Measurements from ENCODE around the gene LURAP1L. TPM values are rescaled to one million over a fixed set of nuclear protein-coding genes. Genes with fewer than 3 reads are reported as not detected.

LURAP1L gene
- total and polyA plus RNA-seq, 9 of the 15 experiments (the other 6 are each of a cell fraction or from before 2014, with no cell fraction given) = 0.06 to 0.28 (median 0.07) TPM; not detected in 4

GRCh38 chr9:12775679-12776512 is 1.1 kb downstream of the LURAP1L start (continued):
- TF ChIP-seq RAD21 (CRISPR knock-in tag; conservative IDR thresholded peaks at IDR 0.05 in 1 of 2, IDR thresholded peaks at IDR 0.05 in 1 of 2) = peak in 1 of 2 experiments; percentile 49; a peak in 2 of 4 replicates
- peak in 2 of 3 experiments; percentile 26 to 28; a peak in 2 of 6 replicates for TF ChIP-seq CTCF (IDR thresholded peaks at IDR 0.05 in 2 of 3, conservative IDR thresholded peaks at IDR 0.05 in 1 of 3; ENCODE audit: insufficient read depth in 2 of 3, low read depth in 1 of 3, low read length in 3 of 3)

- H3K27ac ChIP-seq (ENCODE audit: extremely low read depth, low read depth, low read length) = no peak overlapping the region
- BruUV-seq (replicated peaks) = no TSS peak
- FAIRE-seq (no peak), DNase-seq (ENCODE audit: extremely low read depth in 1 of 4, low spot score in 3 of 4) (peak in 2 of 4 experiments; percentile 10 to 14), ATAC-seq (no peak)
- WGBS (ENCODE audit: insufficient coverage, low coverage, missing lambda C conversion rate) = 2% methylated on average over 8 of the region's 8 CpGs
- peak overlapping the region; percentile 70 for H3K4me2 ChIP-seq (ENCODE audit: insufficient read depth, low read length)
- CTCF ChIA-PET (ENCODE audit: low intra/inter-chr PET ratio) = no interaction called here
- H3K27me3 ChIP-seq (ENCODE audit: control insufficient read depth in 2 of 2, insufficient read depth in 2 of 2, low read length in 2 of 2) = no peaks in the 10 kb centered on the region
- intact Hi-C loops (cut with micrococcal nuclease) (no loop called here), in situ Hi-C loops (cut with MboI) (no loop called here)
- peaks cover 0 to 9% of the 10 kb centered on the region in 2 experiments; a peak in 3 of 5 replicates for H3K4me1 ChIP-seq (replicated peaks in 1 of 2; ENCODE audit: control insufficient read depth in 2 of 2, insufficient read depth in 2 of 2, low read length in 2 of 2)
- H3K4me3 ChIP-seq = peak overlapping the region; percentile 27; the same call in 1 of the 2 replicates
- POLR2A ChIA-PET = no interaction called here
- no peaks in the 10 kb centered on the region for H3K9me1 ChIP-seq (ENCODE audit: control insufficient read depth, insufficient read depth, low read length)
- no peaks in the 10 kb centered on the region for H3K36me3 ChIP-seq (ENCODE audit: control insufficient read depth, insufficient read depth, low read length)
- H3K9me3 ChIP-seq (replicated peaks; ENCODE audit: control insufficient read depth, insufficient read depth, low read depth, low read length) = no peaks in the 10 kb centered on the region
- no peak overlapping the region; a peak in 1 of 4 replicates for H3K9ac ChIP-seq (ENCODE audit: insufficient read depth in 1 of 2, low read depth in 2 of 2, low read length in 2 of 2)
- no peaks in the 10 kb centered on the region for H3K79me2 ChIP-seq (ENCODE audit: control insufficient read depth, insufficient read depth, low read length)
- H4K20me1 ChIP-seq (replicated peaks; ENCODE audit: control insufficient read depth, insufficient read depth, low read length) = no peaks in the 10 kb centered on the region
- TF ChIP-seq CREB5 (CRISPR knock-in tag; IDR thresholded peaks at IDR 0.05) (no peak), POLR3G (IDR thresholded peaks at IDR 0.05; ENCODE audit: extremely low read depth, insufficient read length, insufficient replicate concordance) (no peak)
- TF ChIP-seq, protein P1, sequence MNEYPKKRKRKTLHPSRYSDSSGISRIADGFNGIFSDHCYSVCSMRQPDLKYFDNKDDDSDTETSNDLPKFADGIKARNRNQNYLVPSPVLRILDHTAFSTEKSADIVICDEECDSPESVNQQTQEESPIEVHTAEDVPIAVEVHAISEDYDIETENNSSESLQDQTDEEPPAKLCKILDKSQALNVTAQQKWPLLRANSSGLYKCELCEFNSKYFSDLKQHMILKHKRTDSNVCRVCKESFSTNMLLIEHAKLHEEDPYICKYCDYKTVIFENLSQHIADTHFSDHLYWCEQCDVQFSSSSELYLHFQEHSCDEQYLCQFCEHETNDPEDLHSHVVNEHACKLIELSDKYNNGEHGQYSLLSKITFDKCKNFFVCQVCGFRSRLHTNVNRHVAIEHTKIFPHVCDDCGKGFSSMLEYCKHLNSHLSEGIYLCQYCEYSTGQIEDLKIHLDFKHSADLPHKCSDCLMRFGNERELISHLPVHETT (CRISPR knock-in tag; conservative IDR thresholded peaks at IDR 0.05 in 1 of 2, IDR thresholded peaks at IDR 0.05 in 1 of 2) = 0 out of 4 replicates have a peak, but pooled peaks of 1 of the 2 experiments have one; percentile 36
- peak overlapping the region; percentile 70; the same call in 1 of the 2 replicates for H2AFZ ChIP-seq (ENCODE audit: low read depth, low read length)
Measured at GRCh38 chr9:12776513-12777055, 1.8 kb downstream of the LURAP1L start.
